Measurements from ENCODE around the gene ACOT13.

DNA sequence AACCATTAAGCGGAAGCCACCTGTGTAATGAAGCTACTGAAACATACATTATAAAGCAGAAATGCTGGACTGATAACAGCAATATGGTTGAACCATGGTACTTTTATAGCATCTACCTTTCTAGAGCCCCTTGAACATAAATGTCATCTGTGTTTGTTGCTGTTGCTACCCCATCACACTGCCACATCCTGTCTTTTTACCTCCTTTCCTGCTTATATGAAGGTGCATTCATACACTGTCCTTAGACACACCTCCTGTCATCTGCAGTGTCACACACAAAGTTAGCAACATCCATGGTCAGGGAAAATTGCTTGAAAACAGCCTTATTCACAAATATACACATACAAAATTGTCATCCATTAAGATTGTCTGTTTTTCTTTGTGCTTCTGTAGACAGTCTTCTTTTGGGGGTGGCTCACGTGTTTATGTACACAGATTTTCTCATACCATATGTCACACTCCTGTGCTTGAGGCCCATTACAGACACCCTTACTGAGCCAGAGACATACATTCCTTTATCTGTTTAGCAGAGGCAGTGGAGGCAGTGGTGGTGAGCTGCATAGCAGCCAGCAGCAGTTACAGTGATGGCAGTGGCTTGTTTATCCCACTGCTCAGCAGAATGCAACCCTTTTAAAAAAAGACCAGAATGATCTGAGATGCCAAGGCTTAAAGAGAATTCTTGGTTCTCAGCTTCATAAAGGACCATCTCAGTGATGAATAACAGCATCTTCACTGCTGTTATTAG, 26.1 kb downstream of the ACOT13 start:
- TF ChIP-seq, protein P1, sequence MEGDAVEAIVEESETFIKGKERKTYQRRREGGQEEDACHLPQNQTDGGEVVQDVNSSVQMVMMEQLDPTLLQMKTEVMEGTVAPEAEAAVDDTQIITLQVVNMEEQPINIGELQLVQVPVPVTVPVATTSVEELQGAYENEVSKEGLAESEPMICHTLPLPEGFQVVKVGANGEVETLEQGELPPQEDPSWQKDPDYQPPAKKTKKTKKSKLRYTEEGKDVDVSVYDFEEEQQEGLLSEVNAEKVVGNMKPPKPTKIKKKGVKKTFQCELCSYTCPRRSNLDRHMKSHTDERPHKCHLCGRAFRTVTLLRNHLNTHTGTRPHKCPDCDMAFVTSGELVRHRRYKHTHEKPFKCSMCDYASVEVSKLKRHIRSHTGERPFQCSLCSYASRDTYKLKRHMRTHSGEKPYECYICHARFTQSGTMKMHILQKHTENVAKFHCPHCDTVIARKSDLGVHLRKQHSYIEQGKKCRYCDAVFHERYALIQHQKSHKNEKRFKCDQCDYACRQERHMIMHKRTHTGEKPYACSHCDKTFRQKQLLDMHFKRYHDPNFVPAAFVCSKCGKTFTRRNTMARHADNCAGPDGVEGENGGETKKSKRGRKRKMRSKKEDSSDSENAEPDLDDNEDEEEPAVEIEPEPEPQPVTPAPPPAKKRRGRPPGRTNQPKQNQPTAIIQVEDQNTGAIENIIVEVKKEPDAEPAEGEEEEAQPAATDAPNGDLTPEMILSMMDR (IDR thresholded peaks at IDR 0.05; ENCODE audit: low read depth, low read length, poor library complexity, severe bottlenecking): no peak
- TF ChIP-seq EZH2phosphoT487 (IDR thresholded peaks at IDR 0.05; ENCODE audit: borderline replicate concordance, low read length): no peak
